Measurements from ENCODE around the gene PAXIP1.
"Not testable (repeated sequence)": the region's sequence is repeated elsewhere in the genome, so short reads cannot be mapped to it uniquely, and the experiment has no call there.

Gene PAXIP1

DNA sequence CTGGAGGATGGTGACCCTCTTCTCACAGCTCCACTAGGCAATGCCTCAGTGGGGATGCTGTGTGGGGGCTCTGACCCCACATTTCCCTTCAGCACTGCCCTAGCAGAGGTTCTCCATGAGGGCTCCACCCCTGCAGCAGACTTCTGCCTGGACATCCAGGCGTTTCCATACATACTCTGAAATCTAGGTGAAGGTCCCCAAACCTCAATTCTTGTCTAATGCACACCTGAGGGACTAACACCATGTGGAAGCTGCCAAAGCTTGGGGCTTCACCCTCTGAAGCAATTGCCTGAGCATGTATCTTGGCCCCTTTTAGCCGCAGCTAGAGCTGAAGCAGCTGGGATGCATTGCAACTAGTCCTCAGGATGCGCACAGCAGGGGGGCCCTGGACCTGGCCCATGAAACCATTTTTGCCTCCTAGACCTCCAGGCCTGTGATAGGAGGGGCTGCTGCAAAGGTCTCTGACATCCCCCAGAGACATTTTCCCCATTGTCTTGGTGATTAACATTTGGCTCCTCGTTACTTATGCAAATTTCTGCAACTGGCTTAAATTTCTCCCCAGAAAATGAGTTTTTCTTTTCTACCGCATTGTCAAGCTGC is 68.5 kb downstream of the PAXIP1 start:
- H3K4me3 ChIP-seq (ENCODE audit: low read length); H3K27ac ChIP-seq (ENCODE audit: low read length); H3K36me3 ChIP-seq (ENCODE audit: control insufficient read depth, low read depth, low read length); H3K27me3 ChIP-seq (ENCODE audit: control insufficient read depth, insufficient read depth, low read length); H3K9ac ChIP-seq (ENCODE audit: low read length): not testable (repeated sequence)
- Histone ChIP-seq H3K9me3 (ENCODE audit: control insufficient read depth, low read depth, low read length) (peaks cover 21% of the 10 kb centered on the region), H3K4me1 (ENCODE audit: control insufficient read depth, low read depth, low read length) (peaks cover 15% of the 10 kb centered on the region)

GRCh38 chr7:154931906-154932305 is 71.0 kb downstream of the PAXIP1 start:
- Histone ChIP-seq H3K27me3 (ENCODE audit: control insufficient read depth, insufficient read depth, low read length) (no peaks in the 10 kb centered on the region), H3K9me3 (ENCODE audit: control insufficient read depth, low read depth, low read length) (peaks cover 21% of the 10 kb centered on the region), H3K27ac (ENCODE audit: low read length) (no peak overlapping the region), H3K9ac (ENCODE audit: low read length) (no peak overlapping the region), H3K4me1 (ENCODE audit: control insufficient read depth, low read depth, low read length) (peaks cover 19% of the 10 kb centered on the region), H3K4me3 (ENCODE audit: low read length) (no peak overlapping the region), H3K36me3 (ENCODE audit: control insufficient read depth, low read depth, low read length) (no peaks in the 10 kb centered on the region)

DNA sequence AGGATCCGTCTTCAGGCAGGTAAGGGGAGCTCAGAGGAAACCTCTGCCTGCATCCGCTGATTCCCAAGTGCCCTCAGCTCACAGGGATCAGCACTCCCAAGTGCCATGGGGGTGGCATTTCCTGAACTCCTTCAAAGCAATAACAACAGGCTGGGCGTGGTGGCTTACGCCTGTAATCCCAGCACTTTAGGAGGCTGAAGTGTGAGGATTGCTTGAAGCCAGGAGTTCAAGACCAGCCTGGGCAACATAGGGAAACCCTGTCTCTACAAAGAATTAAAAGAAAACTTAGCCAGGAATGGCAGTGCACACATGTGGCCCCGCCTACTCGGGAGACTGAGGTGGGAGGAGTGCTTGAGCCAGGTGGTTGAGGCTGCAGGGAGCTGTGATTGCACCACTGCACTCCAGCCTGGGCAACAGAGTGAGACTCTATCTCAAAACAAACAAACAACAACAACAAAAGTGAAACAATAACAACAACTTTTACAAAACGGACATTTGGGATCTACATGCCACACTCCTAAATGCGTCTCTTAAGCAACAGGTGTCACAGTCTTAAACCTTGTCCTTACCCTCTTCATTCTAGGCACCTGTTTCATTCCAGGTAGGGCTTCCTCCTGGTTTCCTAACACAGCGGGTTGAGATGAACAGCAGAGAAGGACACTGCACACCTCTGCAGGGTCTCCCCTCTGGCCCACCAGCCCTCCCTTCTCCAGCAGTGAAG is 73.8 kb downstream of the PAXIP1 start:
- peaks cover 13% of the 10 kb centered on the region for H3K9me3 ChIP-seq (ENCODE audit: control insufficient read depth, low read depth, low read length)
- no peaks in the 10 kb centered on the region for H3K27me3 ChIP-seq (ENCODE audit: control insufficient read depth, insufficient read depth, low read length)
- H3K27ac ChIP-seq (ENCODE audit: low read length), result no peak overlapping the region
- no peak overlapping the region for H3K9ac ChIP-seq (ENCODE audit: low read length)
- H3K4me1 ChIP-seq (ENCODE audit: control insufficient read depth, low read depth, low read length), result peaks cover 19% of the 10 kb centered on the region
- no peak overlapping the region for H3K4me3 ChIP-seq (ENCODE audit: low read length)
- no peaks in the 10 kb centered on the region for H3K36me3 ChIP-seq (ENCODE audit: control insufficient read depth, low read depth, low read length)

DNA sequence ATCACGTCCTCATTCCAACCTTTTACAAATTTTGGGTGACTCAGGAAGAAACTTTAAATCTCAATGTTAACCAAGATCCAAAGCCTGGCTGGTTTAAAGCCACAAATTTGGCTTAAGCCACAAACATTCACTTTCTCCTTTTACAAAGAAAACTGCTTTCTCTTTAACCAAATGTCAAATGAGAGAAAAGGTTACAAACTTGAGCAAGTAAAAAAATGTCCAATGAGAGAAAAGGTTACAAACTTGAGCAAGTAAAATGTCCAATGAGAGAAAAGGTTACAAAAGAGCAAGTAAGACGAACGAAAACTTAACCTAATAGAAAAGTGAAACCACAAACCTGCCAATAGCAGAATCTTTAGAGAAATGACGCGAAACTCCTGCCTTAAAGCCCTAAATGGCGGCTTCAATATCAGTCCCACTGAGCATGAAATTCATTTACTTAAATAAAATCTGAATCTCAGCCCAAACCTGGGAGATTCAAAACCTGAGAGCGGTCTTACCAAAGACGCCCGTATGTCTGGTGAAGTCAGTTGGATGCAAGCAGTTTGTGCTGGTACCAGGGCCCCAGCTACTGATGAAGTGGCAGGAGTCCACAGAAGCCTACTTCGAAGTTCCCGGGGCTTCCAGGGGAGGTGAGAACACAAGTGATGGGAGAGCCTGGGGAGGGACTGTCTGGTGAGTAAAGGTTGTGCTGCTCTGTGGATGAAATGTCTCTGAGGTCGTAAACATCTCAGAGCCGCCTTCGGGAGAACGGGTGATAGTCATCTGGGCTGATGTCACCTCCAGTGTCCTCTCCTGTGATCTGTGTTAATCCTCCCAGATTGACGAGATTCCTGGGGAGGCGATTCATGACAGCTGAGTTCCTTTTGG is 74.6 kb downstream of the PAXIP1 start:
- peaks cover 5% of the 10 kb centered on the region for H3K9me3 ChIP-seq (ENCODE audit: control insufficient read depth, low read depth, low read length)
- H3K27ac ChIP-seq (ENCODE audit: low read length), result no peak overlapping the region
- H3K4me1 ChIP-seq (ENCODE audit: control insufficient read depth, low read depth, low read length), result peaks cover 19% of the 10 kb centered on the region
- no peak overlapping the region for H3K4me3 ChIP-seq (ENCODE audit: low read length)
- no peak overlapping the region for H3K9ac ChIP-seq (ENCODE audit: low read length)
- H3K36me3 ChIP-seq (ENCODE audit: control insufficient read depth, low read depth, low read length), result no peaks in the 10 kb centered on the region
- H3K27me3 ChIP-seq (ENCODE audit: control insufficient read depth, insufficient read depth, low read length), result no peaks in the 10 kb centered on the region

DNA sequence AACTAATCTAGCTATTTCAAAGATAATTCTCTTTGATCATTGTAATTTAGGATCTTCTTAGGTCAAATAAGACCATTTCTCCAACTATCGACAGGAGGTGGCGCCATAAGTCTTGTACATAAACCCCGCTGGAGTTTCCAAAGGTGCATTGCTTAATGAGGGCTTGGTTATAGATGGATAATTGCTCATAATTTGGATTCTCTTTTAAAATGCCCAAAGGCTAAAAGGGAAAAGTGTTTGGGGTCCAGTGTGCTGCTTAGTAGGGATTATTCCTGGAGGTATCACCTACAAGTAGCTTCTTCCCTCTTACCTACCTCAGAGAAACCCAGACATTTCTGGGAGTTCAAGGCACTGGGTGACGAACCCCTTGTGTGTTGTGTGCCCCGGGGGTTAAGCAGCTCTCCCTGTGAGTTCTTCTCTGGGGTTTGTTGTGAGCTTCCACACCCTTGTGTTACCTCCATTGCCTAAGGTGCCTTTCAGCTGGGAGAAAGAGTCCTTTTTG is 75.2 kb downstream of the PAXIP1 start:
- Histone ChIP-seq H3K27me3 (ENCODE audit: control insufficient read depth, insufficient read depth, low read length) (no peaks in the 10 kb centered on the region), H3K9ac (ENCODE audit: low read length) (no peak overlapping the region), H3K9me3 (ENCODE audit: control insufficient read depth, low read depth, low read length) (no peaks in the 10 kb centered on the region), H3K27ac (ENCODE audit: low read length) (no peak overlapping the region), H3K4me1 (ENCODE audit: control insufficient read depth, low read depth, low read length) (peaks cover 19% of the 10 kb centered on the region), H3K36me3 (ENCODE audit: control insufficient read depth, low read depth, low read length) (no peaks in the 10 kb centered on the region), H3K4me3 (ENCODE audit: low read length) (no peak overlapping the region)

- H3K27ac ChIP-seq (ENCODE audit: low read length); H3K4me1 ChIP-seq (ENCODE audit: control insufficient read depth, low read depth, low read length); H3K36me3 ChIP-seq (ENCODE audit: control insufficient read depth, low read depth, low read length): not testable (repeated sequence)
Observed at GRCh38 chr7:154922472-154922871, 80.5 kb downstream of the PAXIP1 start.

GRCh38 chr7:154919344-154920225 is 83.3 kb downstream of the PAXIP1 start:
- no peak overlapping the region for H3K9ac ChIP-seq (ENCODE audit: low read length)
- no peak overlapping the region for H3K27ac ChIP-seq (ENCODE audit: low read length)
- H3K4me3 ChIP-seq (ENCODE audit: low read length), result no peak overlapping the region
- H3K9me3 ChIP-seq (ENCODE audit: control insufficient read depth, low read depth, low read length), result no peaks in the 10 kb centered on the region
- peaks cover under 1% of the 10 kb centered on the region for H3K27me3 ChIP-seq (ENCODE audit: control insufficient read depth, insufficient read depth, low read length)
- no peaks in the 10 kb centered on the region for H3K36me3 ChIP-seq (ENCODE audit: control insufficient read depth, low read depth, low read length)
- no peaks in the 10 kb centered on the region for H3K4me1 ChIP-seq (ENCODE audit: control insufficient read depth, low read depth, low read length)

More at GRCh38 chr7:154922472-154922871, 80.5 kb downstream of the PAXIP1 start:
- not testable (repeated sequence) for H3K27me3 ChIP-seq (ENCODE audit: control insufficient read depth, insufficient read depth, low read length); H3K9ac ChIP-seq (ENCODE audit: low read length); H3K4me3 ChIP-seq (ENCODE audit: low read length); H3K9me3 ChIP-seq (ENCODE audit: control insufficient read depth, low read depth, low read length)

- peaks cover 8% of the 10 kb centered on the region for H3K27me3 ChIP-seq (ENCODE audit: control insufficient read depth, insufficient read depth, low read length)
- H3K9me3 ChIP-seq (ENCODE audit: control insufficient read depth, low read depth, low read length), result no peaks in the 10 kb centered on the region
- no peak overlapping the region for H3K27ac ChIP-seq (ENCODE audit: low read length)
- H3K9ac ChIP-seq (ENCODE audit: low read length), result no peak overlapping the region
- H3K4me1 ChIP-seq (ENCODE audit: control insufficient read depth, low read depth, low read length), result no peaks in the 10 kb centered on the region
- H3K36me3 ChIP-seq (ENCODE audit: control insufficient read depth, low read depth, low read length), result no peaks in the 10 kb centered on the region
- H3K4me3 ChIP-seq (ENCODE audit: low read length), result no peak overlapping the region
Observed at GRCh38 chr7:154918741-154919140, 84.2 kb downstream of the PAXIP1 start.

GRCh38 chr7:154918266-154918665 is 84.7 kb downstream of the PAXIP1 start:
- H3K4me3 ChIP-seq (ENCODE audit: low read length), result no peak overlapping the region
- no peaks in the 10 kb centered on the region for H3K9me3 ChIP-seq (ENCODE audit: control insufficient read depth, low read depth, low read length)
- no peak overlapping the region for H3K9ac ChIP-seq (ENCODE audit: low read length)
- H3K27me3 ChIP-seq (ENCODE audit: control insufficient read depth, insufficient read depth, low read length), result peaks cover 8% of the 10 kb centered on the region
- H3K27ac ChIP-seq (ENCODE audit: low read length), result no peak overlapping the region
- no peaks in the 10 kb centered on the region for H3K4me1 ChIP-seq (ENCODE audit: control insufficient read depth, low read depth, low read length)
- H3K36me3 ChIP-seq (ENCODE audit: control insufficient read depth, low read depth, low read length), result no peaks in the 10 kb centered on the region

GRCh38 chr7:154917808-154918160 is 85.1 kb downstream of the PAXIP1 start:
- Histone ChIP-seq H3K27ac (ENCODE audit: low read length) (no peak overlapping the region), H3K9ac (ENCODE audit: low read length) (no peak overlapping the region), H3K4me1 (ENCODE audit: control insufficient read depth, low read depth, low read length) (no peaks in the 10 kb centered on the region), H3K27me3 (ENCODE audit: control insufficient read depth, insufficient read depth, low read length) (peaks cover 8% of the 10 kb centered on the region), H3K36me3 (ENCODE audit: control insufficient read depth, low read depth, low read length) (no peaks in the 10 kb centered on the region), H3K4me3 (ENCODE audit: low read length) (no peak overlapping the region), H3K9me3 (ENCODE audit: control insufficient read depth, low read depth, low read length) (no peaks in the 10 kb centered on the region)

All from iPS-18a (cell line).